K562 (cell line): Measurements from ENCODE around the gene OR13A1. TPM values are rescaled to one million over a fixed set of nuclear protein-coding genes. Genes with fewer than 3 reads are reported as not detected.

ENCODE experiments used
- ATAC-seq: fragments of 200-7000 bp; cut with Tn5 transposase; 3 replicates; pipeline ENCODE4 v1.9.1; 2020; ENCODE audit warnings: moderate library complexity
- BruUV-seq: library from RNA; stranded (reverse); fragments of 400-500 nt; replicated peaks from 2 replicates; lab custom pipeline; 2021; lab: Mats Ljungman, UMichigan
- CTCF ChIA-PET: fragments of 300-600 bp; formaldehyde crosslinking; extraction: SDS; loops from one replicate; lab custom pipeline; 2021; ENCODE audit warnings: low intra/inter-chr PET ratio; lab: Yijun Ruan, JAX
- POLR2A ChIA-PET: fragments of 300-600, 350-650 bp; sonication (Branson Sonifier 250); formaldehyde crosslinking; extraction: SDS; loops from one replicate; lab custom pipeline; 2021; ENCODE audit warnings: antibody characterized with exemption, inconsistent platforms; lab: Yijun Ruan, JAX
- DNase-seq, 4 experiments: peaks; one replicate each; pipeline versions ENCODE4 v3.0.0 to v3.0.0-alpha.2; 2011 to 2018; ENCODE audit warnings: low spot score in 3 of 4, mixed read lengths in 3 of 4; ENCODE audit errors: extremely low read depth in 1 of 4
- FAIRE-seq: peaks from 2 replicates; lab custom pipeline; 2011; peaks lifted over from hg19 to GRCh38; lab: Jason Lieb, UNC
- H2AFZ ChIP-seq: 2 replicates; pipeline ENCODE4 v1.6.0; 2011; ENCODE audit warnings: low read depth, low read length, control low read depth, inconsistent platforms
- H3K27ac ChIP-seq: fragments of 200-600 bp; 3 replicates; pipeline ENCODE4 v1.8.0; 2011; ENCODE audit warnings: low read depth, mild to moderate bottlenecking, control low read depth, inconsistent platforms, low read length, moderate library complexity, mixed read lengths; ENCODE audit errors: extremely low read depth
- H3K27me3 ChIP-seq, 2 experiments: fragments of 300-600 bp in 1 of 2; 2 replicates in 1 of 2; 3 replicates in 1 of 2; pipeline versions ENCODE4 v1.6.0 to v1.8.0; 2011; ENCODE audit warnings: inconsistent platforms in 2 of 2, low read length in 2 of 2, mild to moderate bottlenecking in 1 of 2, mixed read lengths in 1 of 2, moderate library complexity in 1 of 2; ENCODE audit not compliant: control insufficient read depth in 2 of 2, insufficient read depth in 2 of 2
- H3K36me3 ChIP-seq: fragments of 300-600 bp; 3 replicates; pipeline ENCODE4 v1.8.0; 2011; ENCODE audit warnings: mild to moderate bottlenecking, low read length, inconsistent platforms; ENCODE audit not compliant: control insufficient read depth, insufficient read depth
- H3K4me1 ChIP-seq, 2 experiments: fragments of 200-600 bp in 1 of 2; replicated peaks in 1 of 2; 2 replicates in 1 of 2; 3 replicates in 1 of 2; pipeline versions ENCODE4 v1.5.1 to v1.8.0; 2011; ENCODE audit warnings: inconsistent platforms in 2 of 2, low read length in 2 of 2, mild to moderate bottlenecking in 1 of 2, mixed read lengths in 1 of 2, moderate library complexity in 1 of 2; ENCODE audit not compliant: control insufficient read depth in 2 of 2, insufficient read depth in 2 of 2
- H3K4me2 ChIP-seq: 2 replicates; pipeline ENCODE4 v1.6.1; 2011; ENCODE audit warnings: low read length, control low read depth, inconsistent platforms, mixed read lengths; ENCODE audit not compliant: insufficient read depth
- H3K4me3 ChIP-seq: fragments of 200-600 bp; sonication (generic), shearing (Covaris generic); 2 replicates; pipeline ENCODE4 v1.5.1; 2016; ENCODE audit warnings: control low read depth, inconsistent platforms
- H3K79me2 ChIP-seq: fragments of 200-600 bp; 3 replicates; pipeline ENCODE4 v1.8.0; 2011; ENCODE audit warnings: low read length, inconsistent platforms; ENCODE audit not compliant: control insufficient read depth, insufficient read depth
- H3K9ac ChIP-seq, 2 experiments: 2 replicates each; pipeline versions ENCODE4 v1.6.0 to v1.6.1; 2011; ENCODE audit warnings: low read depth in 2 of 2, low read length in 2 of 2, control low read depth in 1 of 2, inconsistent platforms in 1 of 2, mild to moderate bottlenecking in 1 of 2, mixed read lengths in 1 of 2; ENCODE audit not compliant: insufficient read depth in 1 of 2
- H3K9me1 ChIP-seq: one replicate; pipeline ENCODE4 v1.6.0; 2011; ENCODE audit warnings: inconsistent platforms, mild to moderate bottlenecking, low read length, moderate library complexity; ENCODE audit not compliant: control insufficient read depth, insufficient read depth
- H3K9me3 ChIP-seq: replicated peaks from 2 replicates; pipeline ENCODE4 v1.5.1; 2011; ENCODE audit warnings: low read depth, low read length, inconsistent platforms; ENCODE audit not compliant: control insufficient read depth, insufficient read depth
- H4K20me1 ChIP-seq: replicated peaks from 2 replicates; pipeline ENCODE4 v1.6.1; 2011; ENCODE audit warnings: low read length, inconsistent platforms, mixed read lengths; ENCODE audit not compliant: control insufficient read depth, insufficient read depth
- ASH1L ChIP-seq: fragments of 450-650 bp; IDR thresholded peaks from 2 replicates; pipeline ENCODE4 v1.6.1; 2018; ENCODE audit warnings: borderline replicate concordance, mild to moderate bottlenecking, low read depth; ENCODE audit not compliant: partially characterized antibody
- CBFA2T2 ChIP-seq: fragments of 450-650 bp; conservative IDR thresholded peaks from 2 replicates; pipeline ENCODE4 v1.6.1; 2017; ENCODE audit warnings: mild to moderate bottlenecking
- DPF2 ChIP-seq: fragments of 450-650 bp; IDR thresholded peaks from 2 replicates; pipeline ENCODE4 v1.6.1; 2016
- GATA2 ChIP-seq: sonication (generic); formaldehyde crosslinking; IDR thresholded peaks from 2 replicates; pipeline ENCODE4 v1.4.0; 2020; ENCODE audit warnings: mild to moderate bottlenecking, missing genetic modification reagents
- MTF1 ChIP-seq: fragments of 250-450 bp; sonication (Bioruptor Pico); IDR thresholded peaks from 2 replicates; pipeline ENCODE4 v1.9.0; 2021; ENCODE audit warnings: moderate library complexity, mild to moderate bottlenecking, inconsistent platforms, borderline replicate concordance
- NEUROD1 ChIP-seq: fragments of 150-350 bp; IDR thresholded peaks from 2 replicates; pipeline ENCODE4 v1.6.1; 2014; ENCODE audit warnings: borderline replicate concordance, low read length, low read depth; ENCODE audit not compliant: partially characterized antibody
- PTRF ChIP-seq: fragments of 450-650 bp; IDR thresholded peaks from 2 replicates; pipeline ENCODE4 v1.6.1; 2016; ENCODE audit warnings: mild to moderate bottlenecking, missing genetic modification characterization, missing compliant biosample characterization
- TCF3 ChIP-seq: sonication (generic); formaldehyde crosslinking; IDR thresholded peaks from 2 replicates; pipeline ENCODE4 v1.4.0; 2020; ENCODE audit warnings: mild to moderate bottlenecking, missing genetic modification reagents
- XRCC4 ChIP-seq: IDR thresholded peaks from one replicate; pipeline ENCODE4 v1.6.1; 2011; ENCODE audit not compliant: insufficient read depth, insufficient read length; ENCODE audit errors: extremely low read depth
- ZNF589 ChIP-seq: fragments of 200-800 bp; sonication (Bioruptor generic); IDR thresholded peaks from 2 replicates; pipeline ENCODE4 v1.6.1; 2016; ENCODE audit warnings: low read depth, missing genetic modification characterization, missing compliant biosample characterization
- WGBS: fragments of 100-300 bp; shearing (Covaris generic); methylation state at CpG from one replicate; pipeline ENCODE4 v1.1.6; 2016; ENCODE audit warnings: low coverage, mixed read lengths; ENCODE audit not compliant: insufficient coverage; ENCODE audit errors: missing lambda C conversion rate; 5-methylcytosine and 5-hydroxymethylcytosine counted together
- in situ Hi-C: fragments of 300-500 bp; cut with MboI; formaldehyde crosslinking; loops from 4 replicates; pipeline ENCODE4 v1.15.0; 2018; ENCODE audit warnings: inconsistent platforms, mixed read lengths
- intact Hi-C: fragments of 100-400 bp; cut with micrococcal nuclease; formaldehyde crosslinking; loops from 2 replicates; pipeline ENCODE4 v1.14.2; 2022
- polyA plus RNA-seq, 8 experiments: library from polyadenylated mRNA; depleted of rRNA in 4 of 8; stranded (reverse) in 5 of 8; unstranded in 3 of 8; fragments of >200 nt; fragmentation: Nextera tagmentation in 2 of 8; fragmentation: Illumina TruSeq in 1 of 8; extraction: Ambion mirVana in 2 of 8; extraction: Trizol in 1 of 8; gene quantifications; 2 replicates each; pipeline versions ENCODE4 v1.2.1 to v1.2.3, GENCODE V29; 2011 to 2014; ENCODE audit warnings: inconsistent platforms in 1 of 8, missing spikeins in 1 of 8
- total RNA-seq, 7 experiments: library from RNA; depleted of rRNA in 6 of 7; stranded (reverse); fragments of >200 nt in 6 of 7; fragmentation: Illumina TruSeq in 2 of 7; extraction: Trizol in 2 of 7; gene quantifications; 2 replicates each; pipeline versions ENCODE4 v1.2.1 to v1.2.3, GENCODE V29; 2011 to 2021; ENCODE audit warnings: low replicate concordance in 1 of 7
- TF ChIP-seq, protein P1 (sequence below), 2 experiments: fragments of 450-650 bp; IDR thresholded peaks; 2 replicates each; pipeline ENCODE4 v1.6.1; 2018; ENCODE audit warnings: mild to moderate bottlenecking in 2 of 2, low read depth in 1 of 2; ENCODE audit not compliant: partially characterized antibody in 2 of 2

OR13A1 gene
- total and polyA plus RNA-seq, 9 of the 15 experiments (the other 6 are each of a cell fraction or from before 2014, with no cell fraction given): 0.03 to 0.11 (median 0.06) TPM; not detected in 3

DNA sequence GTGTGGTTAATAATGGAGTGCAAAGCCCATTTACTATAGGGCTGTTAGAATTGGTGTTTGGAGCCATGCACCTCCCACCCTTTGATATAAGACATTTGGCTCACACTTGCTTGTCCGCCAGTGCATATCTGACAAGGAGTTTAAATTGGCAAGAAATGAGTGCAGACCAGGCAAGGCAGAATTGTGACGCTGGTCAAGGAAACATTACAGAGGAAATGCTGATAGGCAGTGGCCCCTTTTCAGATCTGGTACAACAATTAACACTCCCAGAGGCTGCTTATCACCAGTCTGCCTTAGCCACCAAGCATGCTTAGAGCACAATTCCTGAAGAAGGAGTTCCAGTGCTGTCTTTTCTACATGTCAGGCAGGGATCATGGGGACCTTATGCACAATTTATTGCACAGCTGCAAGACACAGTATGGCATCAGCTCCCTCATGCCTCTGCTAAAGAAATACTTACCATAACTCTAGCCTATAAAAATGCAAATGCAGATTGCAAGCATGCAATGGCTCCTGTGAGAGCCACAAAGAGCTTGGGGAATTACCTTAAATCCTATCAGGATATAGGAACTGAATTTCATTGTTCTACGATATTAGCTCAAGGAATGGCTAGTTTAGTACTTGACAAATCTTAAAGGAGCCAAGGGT lies 35.2 kb downstream of the OR13A1 start:
- FAIRE-seq: peak; percentile 76
- ATAC-seq: peak; percentile 73
- Histone ChIP-seq H3K4me2 (peak overlapping the region; percentile 16), H3K79me2 (no peaks in the 10 kb centered on the region), H2AFZ (peak overlapping the region; percentile 35), H3K36me3 (no peaks in the 10 kb centered on the region), H3K4me1 (peaks cover 21 to 30% of the 10 kb centered on the region in 2 experiments), H3K27ac (no peak overlapping the region; the same call in 2 of the 3 replicates), H3K9me1 (no peaks in the 10 kb centered on the region), H3K9ac (0 out of 4 replicates have a peak overlapping the region, but pooled peaks of 1 of the 2 experiments have one; percentile 1), H4K20me1 (no peaks in the 10 kb centered on the region), H3K9me3 (no peaks in the 10 kb centered on the region), H3K4me3 (no peak overlapping the region), H3K27me3 (no peaks in the 10 kb centered on the region)
- ChIA-PET CTCF (no interaction called here), POLR2A (no interaction called here)
- peak in 3 of 4 experiments; percentile 24 to 75 (median 43) for DNase-seq
- BruUV-seq: no TSS peak
- in situ Hi-C loops: no loop called here
- WGBS: 15% methylated on average over 3 of the region's 3 CpGs
- intact Hi-C loops: no loop called here
- TF ChIP-seq PTRF (tag): no peak
- no peak for TF ChIP-seq ZNF589 (CRISPR knock-in tag)
- TF ChIP-seq XRCC4: no peak
- 0 out of 2 replicates have a peak, but pooled peaks have one; percentile 28 for TF ChIP-seq TCF3 (CRISPR knock-in tag)
- no peak for TF ChIP-seq MTF1 (CRISPR knock-in tag)
- TF ChIP-seq CBFA2T2: peak; percentile 50; the same call in 1 of the 2 replicates
- TF ChIP-seq ASH1L: no peak
- 0 out of 2 replicates have a peak, but pooled peaks have one; percentile 22 for TF ChIP-seq DPF2
- TF ChIP-seq GATA2 (CRISPR knock-in tag): no peak
- TF ChIP-seq, protein P1, sequence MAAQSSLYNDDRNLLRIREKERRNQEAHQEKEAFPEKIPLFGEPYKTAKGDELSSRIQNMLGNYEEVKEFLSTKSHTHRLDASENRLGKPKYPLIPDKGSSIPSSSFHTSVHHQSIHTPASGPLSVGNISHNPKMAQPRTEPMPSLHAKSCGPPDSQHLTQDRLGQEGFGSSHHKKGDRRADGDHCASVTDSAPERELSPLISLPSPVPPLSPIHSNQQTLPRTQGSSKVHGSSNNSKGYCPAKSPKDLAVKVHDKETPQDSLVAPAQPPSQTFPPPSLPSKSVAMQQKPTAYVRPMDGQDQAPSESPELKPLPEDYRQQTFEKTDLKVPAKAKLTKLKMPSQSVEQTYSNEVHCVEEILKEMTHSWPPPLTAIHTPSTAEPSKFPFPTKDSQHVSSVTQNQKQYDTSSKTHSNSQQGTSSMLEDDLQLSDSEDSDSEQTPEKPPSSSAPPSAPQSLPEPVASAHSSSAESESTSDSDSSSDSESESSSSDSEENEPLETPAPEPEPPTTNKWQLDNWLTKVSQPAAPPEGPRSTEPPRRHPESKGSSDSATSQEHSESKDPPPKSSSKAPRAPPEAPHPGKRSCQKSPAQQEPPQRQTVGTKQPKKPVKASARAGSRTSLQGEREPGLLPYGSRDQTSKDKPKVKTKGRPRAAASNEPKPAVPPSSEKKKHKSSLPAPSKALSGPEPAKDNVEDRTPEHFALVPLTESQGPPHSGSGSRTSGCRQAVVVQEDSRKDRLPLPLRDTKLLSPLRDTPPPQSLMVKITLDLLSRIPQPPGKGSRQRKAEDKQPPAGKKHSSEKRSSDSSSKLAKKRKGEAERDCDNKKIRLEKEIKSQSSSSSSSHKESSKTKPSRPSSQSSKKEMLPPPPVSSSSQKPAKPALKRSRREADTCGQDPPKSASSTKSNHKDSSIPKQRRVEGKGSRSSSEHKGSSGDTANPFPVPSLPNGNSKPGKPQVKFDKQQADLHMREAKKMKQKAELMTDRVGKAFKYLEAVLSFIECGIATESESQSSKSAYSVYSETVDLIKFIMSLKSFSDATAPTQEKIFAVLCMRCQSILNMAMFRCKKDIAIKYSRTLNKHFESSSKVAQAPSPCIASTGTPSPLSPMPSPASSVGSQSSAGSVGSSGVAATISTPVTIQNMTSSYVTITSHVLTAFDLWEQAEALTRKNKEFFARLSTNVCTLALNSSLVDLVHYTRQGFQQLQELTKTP (IDR thresholded peaks at IDR 0.05; ENCODE audit: low read depth in 1 of 2, partially characterized antibody in 2 of 2): no peak
- no peak for TF ChIP-seq NEUROD1
